IMR-90 (cell line): ENCODE data around the gene CHRNA5. TPM values are rescaled to one million over a fixed set of nuclear protein-coding genes. Genes with fewer than 3 reads are reported as not detected.

Experiments used
- ATAC-seq: fragments of 200-7000 bp; cut with Tn5 transposase; 2 replicates; pipeline ENCODE4 v1.9.1; 2020; ENCODE audit warnings: low read depth, mild to moderate bottlenecking, moderate library complexity
- BruUV-seq: library from RNA; stranded (reverse); fragments of 400-500 nt; replicated peaks from 2 replicates; lab custom pipeline; 2021; lab: Mats Ljungman, UMichigan
- CTCF ChIA-PET: fragments of 300-600 bp; formaldehyde crosslinking; extraction: SDS; loops from one replicate; lab custom pipeline; 2021; ENCODE audit warnings: antibody characterized with exemption; lab: Yijun Ruan, JAX
- POLR2A ChIA-PET: fragments of 300-600 bp; sonication (Branson Sonifier 250); formaldehyde crosslinking; loops from one replicate; lab custom pipeline; 2022; ENCODE audit warnings: antibody characterized with exemption; ENCODE audit not compliant: unreplicated experiment; lab: Charles Lee
- DNase-seq: peaks from one replicate; pipeline ENCODE4 v3.0.0; 2013
- H2AFZ ChIP-seq: replicated peaks from 2 replicates; pipeline ENCODE3; 2013; ENCODE audit warnings: low read length, mild to moderate bottlenecking; ENCODE audit not compliant: poor library complexity
- H2AK5ac ChIP-seq: 2 replicates; pipeline ENCODE4 v1.6.1; 2013; ENCODE audit warnings: low read depth, low read length, inconsistent platforms
- H2AK9ac ChIP-seq: replicated peaks from 2 replicates; pipeline ENCODE3; 2013; ENCODE audit warnings: mild to moderate bottlenecking, low read depth, low read length, moderate library complexity; ENCODE audit not compliant: poor library complexity
- H2BK120ac ChIP-seq: 2 replicates; pipeline ENCODE4 v1.6.1; 2013; ENCODE audit warnings: low read depth, low read length, inconsistent platforms
- H2BK15ac ChIP-seq: 3 replicates; pipeline ENCODE4 v1.6.1; 2013; ENCODE audit warnings: low read depth, low read length, inconsistent platforms
- H2BK20ac ChIP-seq: 2 replicates; pipeline ENCODE4 v1.6.1; 2013; ENCODE audit warnings: low read depth, mild to moderate bottlenecking, inconsistent platforms, low read length, moderate library complexity
- H2BK5ac ChIP-seq: 2 replicates; pipeline ENCODE4 v1.6.1; 2013; ENCODE audit warnings: mild to moderate bottlenecking, low read depth, low read length, inconsistent platforms; ENCODE audit not compliant: poor library complexity, severe bottlenecking
- H3K14ac ChIP-seq: replicated peaks from 2 replicates; pipeline ENCODE4 v1.6.1; 2013; ENCODE audit warnings: low read depth, low read length, inconsistent platforms
- H3K18ac ChIP-seq: 2 replicates; pipeline ENCODE4 v1.6.1; 2013; ENCODE audit warnings: low read depth, low read length, control low read depth
- H3K23ac ChIP-seq: 2 replicates; pipeline ENCODE4 v1.6.1; 2013; ENCODE audit warnings: low read depth, low read length, inconsistent platforms
- H3K27ac ChIP-seq: 2 replicates; pipeline ENCODE4 v1.5.1; 2013; ENCODE audit warnings: mild to moderate bottlenecking, control low read depth, low read length; ENCODE audit not compliant: insufficient read depth
- H3K27me3 ChIP-seq: 2 replicates; pipeline ENCODE4 v1.6.1; 2013; ENCODE audit warnings: low read length; ENCODE audit not compliant: control insufficient read depth, insufficient read depth
- H3K36me3 ChIP-seq: 2 replicates; pipeline ENCODE4 v1.6.1; 2013; ENCODE audit warnings: low read length, mixed read lengths; ENCODE audit not compliant: control insufficient read depth, insufficient read depth
- H3K4ac ChIP-seq: 2 replicates; pipeline ENCODE4 v1.6.1; 2013; ENCODE audit warnings: low read depth, low read length, inconsistent platforms
- H3K4me1 ChIP-seq: 2 replicates; pipeline ENCODE4 v1.6.1; 2013; ENCODE audit warnings: low read length, mixed read lengths; ENCODE audit not compliant: control insufficient read depth, insufficient read depth
- H3K4me2 ChIP-seq: 2 replicates; pipeline ENCODE4 v1.6.1; 2013; ENCODE audit warnings: low read depth, mild to moderate bottlenecking, control low read depth, low read length, moderate library complexity
- H3K4me3 ChIP-seq: 2 replicates; pipeline ENCODE4 v1.5.1; 2013; ENCODE audit warnings: low read depth, mild to moderate bottlenecking, control low read depth, low read length, moderate library complexity; ENCODE audit not compliant: insufficient read depth
- H3K56ac ChIP-seq: 2 replicates; pipeline ENCODE4 v1.6.1; 2013; ENCODE audit warnings: low read length, inconsistent platforms; ENCODE audit not compliant: insufficient read depth; ENCODE audit errors: extremely low read depth
- H3K79me1 ChIP-seq, 2 experiments: 2 replicates each; pipeline ENCODE4 v1.6.1; 2013; ENCODE audit warnings: low read length in 2 of 2, inconsistent platforms in 1 of 2, low read depth in 1 of 2
- H3K9ac ChIP-seq: 2 replicates; pipeline ENCODE4 v1.6.1; 2013; ENCODE audit warnings: low read depth, low read length, control low read depth
- H3K9me1 ChIP-seq: 2 replicates; pipeline ENCODE4 v1.6.1; 2013; ENCODE audit warnings: low read length, inconsistent platforms; ENCODE audit not compliant: insufficient read depth
- H3K9me3 ChIP-seq: 2 replicates; pipeline ENCODE4 v1.6.1; 2013; ENCODE audit warnings: low read length; ENCODE audit not compliant: control insufficient read depth, insufficient read depth
- H4K20me1 ChIP-seq: 2 replicates; pipeline ENCODE4 v1.6.1; 2013; ENCODE audit warnings: low read length, inconsistent platforms; ENCODE audit not compliant: insufficient read depth
- H4K5ac ChIP-seq: 2 replicates; pipeline ENCODE4 v1.6.1; 2013; ENCODE audit warnings: mild to moderate bottlenecking, low read depth, low read length, control low read depth
- H4K8ac ChIP-seq, 2 experiments: 2 replicates each; pipeline ENCODE4 v1.6.1; 2013; ENCODE audit warnings: low read depth in 2 of 2, low read length in 2 of 2, control low read depth in 1 of 2, inconsistent platforms in 1 of 2
- H4K91ac ChIP-seq: 2 replicates; pipeline ENCODE4 v1.6.1; 2013; ENCODE audit warnings: low read depth, low read length, inconsistent platforms; ENCODE audit not compliant: insufficient read depth
- BHLHE40 ChIP-seq: fragments of 150-350 bp; IDR thresholded peaks from 2 replicates; pipeline ENCODE4 v1.6.1; 2016; ENCODE audit warnings: mild to moderate bottlenecking, low read depth, low read length
- CEBPB ChIP-seq: IDR thresholded peaks from 2 replicates; pipeline ENCODE4 v1.6.1; 2012; ENCODE audit warnings: low read depth, low read length, improper control_type of control experiment
- CHD1 ChIP-seq: IDR thresholded peaks from 2 replicates; pipeline ENCODE4 v1.6.1; 2012; ENCODE audit warnings: low read depth, low read length, improper control_type of control experiment
- CTCF ChIP-seq: conservative IDR thresholded peaks from 2 replicates; pipeline ENCODE4 v1.5.1; 2012; ENCODE audit warnings: mild to moderate bottlenecking, low read depth, low read length, improper control_type of control experiment
- ELK1 ChIP-seq: fragments of 150-350 bp; IDR thresholded peaks from 2 replicates; pipeline ENCODE4 v1.6.1; 2016; ENCODE audit warnings: low read depth, mild to moderate bottlenecking, low read length, moderate library complexity, borderline replicate concordance
- FOS ChIP-seq: fragments of 150-350 bp; IDR thresholded peaks from 2 replicates; pipeline ENCODE4 v1.6.1; 2016; ENCODE audit warnings: low read depth, low read length
- MAFK ChIP-seq: IDR thresholded peaks from 2 replicates; pipeline ENCODE4 v1.6.1; 2012; ENCODE audit warnings: low read depth, low read length, improper control_type of control experiment
- MAZ ChIP-seq: IDR thresholded peaks from 2 replicates; pipeline ENCODE4 v1.6.1; 2012; ENCODE audit warnings: low read depth, mild to moderate bottlenecking, low read length, improper control_type of control experiment, moderate library complexity, borderline replicate concordance
- MXI1 ChIP-seq: IDR thresholded peaks from 2 replicates; pipeline ENCODE4 v1.6.1; 2012; ENCODE audit warnings: low read depth, mild to moderate bottlenecking, low read length, moderate library complexity, borderline replicate concordance
- POLR2A ChIP-seq: IDR thresholded peaks from 2 replicates; pipeline ENCODE4 v1.6.1; 2012; ENCODE audit warnings: mild to moderate bottlenecking, low read depth, low read length
- RAD21 ChIP-seq: IDR thresholded peaks from 2 replicates; pipeline ENCODE4 v1.6.1; 2012; ENCODE audit warnings: low read length, improper control_type of control experiment
- RCOR1 ChIP-seq: IDR thresholded peaks from 2 replicates; pipeline ENCODE4 v1.6.1; 2012; ENCODE audit warnings: mild to moderate bottlenecking, low read length, improper control_type of control experiment; ENCODE audit not compliant: insufficient replicate concordance
- RFX5 ChIP-seq: IDR thresholded peaks from 2 replicates; pipeline ENCODE4 v1.8.0; 2012; ENCODE audit warnings: low read depth, mild to moderate bottlenecking, low read length, moderate library complexity
- SMC3 ChIP-seq: fragments of 150-350 bp; IDR thresholded peaks from 2 replicates; pipeline ENCODE4 v1.6.1; 2016; ENCODE audit warnings: low read depth, mild to moderate bottlenecking, antibody characterized with exemption, low read length, moderate library complexity
- WGBS, 2 experiments: methylation state at CpG; one replicate each; pipeline versions ENCODE4 v1.1.5 to v1.1.7; 2013; ENCODE audit warnings: missing lambda C conversion rate in 2 of 2; ENCODE audit not compliant: insufficient read length in 1 of 2; ENCODE audit errors: extremely low coverage in 2 of 2; 5-methylcytosine and 5-hydroxymethylcytosine counted together
- dilution Hi-C: fragments of 300-500 bp; cut with HindIII; formaldehyde crosslinking; loops from one replicate; pipeline ENCODE4 v1.14.3; 2018; ENCODE audit warnings: low sequenced_read_pairs; ENCODE audit not compliant: unreplicated experiment
- in situ Hi-C: fragments of 300-500 bp; cut with MboI; formaldehyde crosslinking; loops from 3 replicates; pipeline ENCODE4 v1.14.3; 2019; ENCODE audit warnings: low sequenced_read_pairs, inconsistent platforms, mixed read lengths
- intact Hi-C: fragments of 100-400 bp; cut with micrococcal nuclease; formaldehyde crosslinking; loops from 2 replicates; pipeline ENCODE4 v1.10.0; 2022
- polyA plus RNA-seq, 3 experiments: library from polyadenylated mRNA; depleted of rRNA; stranded (reverse); fragments of >200 nt; gene quantifications; 2 replicates each; pipeline ENCODE4 v1.2.3, GENCODE V29; 2012; ENCODE audit warnings: low replicate concordance in 1 of 3
- total RNA-seq: library from RNA; depleted of rRNA; stranded (reverse); fragments of >200 nt; gene quantifications from 2 replicates; pipeline ENCODE4 v1.2.3, GENCODE V29; 2012

Gene CHRNA5
- total and polyA plus RNA-seq, 2 of the 4 experiments (the other 2 are of a cell fraction), result 0.54 to 0.94 TPM

- ATAC-seq (no peak), DNase-seq (no peak)
- H3K36me3 ChIP-seq, result no peaks in the 10 kb centered on the region
- H3K27me3 ChIP-seq, result peaks cover 48% of the 10 kb centered on the region
- no peak overlapping the region for H4K8ac ChIP-seq
- no peak for TF ChIP-seq BHLHE40
- no peak for TF ChIP-seq ELK1
- no peak for TF ChIP-seq RCOR1
- TF ChIP-seq RAD21, result no peak
- no peak for TF ChIP-seq SMC3
- no peak for TF ChIP-seq MXI1
- TF ChIP-seq CTCF, result no peak
- TF ChIP-seq RFX5, result no peak
- no peak for TF ChIP-seq POLR2A
- no peak for TF ChIP-seq FOS
- no peak for TF ChIP-seq MAZ
- TF ChIP-seq CHD1, result no peak
- no peak for TF ChIP-seq MAFK
- TF ChIP-seq CEBPB, result no peak
- H3K27ac ChIP-seq, result no peak overlapping the region
- dilution Hi-C loops (no loop called here), in situ Hi-C loops (no loop called here), intact Hi-C loops (no loop called here)
- no peak overlapping the region for H4K5ac ChIP-seq
- H2BK120ac ChIP-seq, result no peak overlapping the region
- ChIA-PET POLR2A (no interaction called here), CTCF (no interaction called here)
- H3K4me2 ChIP-seq, result no peak overlapping the region
- peaks cover 5% of the 10 kb centered on the region for H3K9me3 ChIP-seq
- no peak overlapping the region for H3K18ac ChIP-seq
- no peak overlapping the region for H2BK15ac ChIP-seq
- no peak overlapping the region for H3K4me3 ChIP-seq
- H4K91ac ChIP-seq, result no peak overlapping the region
- H2AK5ac ChIP-seq, result no peak overlapping the region
- no peaks in the 10 kb centered on the region for H3K9me1 ChIP-seq
- no peak overlapping the region for H3K14ac ChIP-seq
- H3K9ac ChIP-seq, result no peak overlapping the region
- H3K79me1 ChIP-seq, result no peaks in the 10 kb centered on the region
- H2BK20ac ChIP-seq, result no peak overlapping the region
- no peaks in the 10 kb centered on the region for H3K4me1 ChIP-seq
- H3K4ac ChIP-seq, result no peak overlapping the region
- no peak overlapping the region for H2AK9ac ChIP-seq
- H4K20me1 ChIP-seq, result no peaks in the 10 kb centered on the region
- no peak overlapping the region for H2AFZ ChIP-seq
- no TSS peak for BruUV-seq
- no peak overlapping the region for H2BK5ac ChIP-seq
- WGBS, 2 experiments, result 69% methylated on average over 3 of the region's 9 CpGs; no CpG with 5 or more reads in 1 of the 2 experiments
- no peak overlapping the region for H3K56ac ChIP-seq
- no peak overlapping the region for H3K23ac ChIP-seq
Observed at GRCh38 chr15:78630886-78631633, 65.7 kb downstream of the CHRNA5 start.
